Endothelial cell of umbilical vein (primary cell): ENCODE results near the gene RAPGEF3.

Experiments used
- EZH2 ChIP-seq: IDR thresholded peaks from 2 replicates; pipeline ENCODE4 v1.6.1; 2012; ENCODE audit warnings: borderline replicate concordance, low read depth, mild to moderate bottlenecking, moderate library complexity, low read length, inconsistent platforms; ENCODE audit not compliant: severe bottlenecking
- FOS ChIP-seq: IDR thresholded peaks from 2 replicates; pipeline ENCODE4 v1.6.1; 2011; ENCODE audit warnings: mild to moderate bottlenecking, low read length, moderate library complexity, borderline replicate concordance; ENCODE audit not compliant: insufficient read depth
- JUN ChIP-seq: IDR thresholded peaks from 2 replicates; pipeline ENCODE4 v1.6.1; 2011; ENCODE audit warnings: borderline replicate concordance, low read depth; ENCODE audit not compliant: insufficient read length, insufficient read depth
- POLR2A ChIP-seq: IDR thresholded peaks from 2 replicates; pipeline ENCODE4 v1.6.1; 2012; ENCODE audit warnings: low read depth, mild to moderate bottlenecking, control low read depth, low read length
- POLR2AphosphoS5 ChIP-seq: IDR thresholded peaks from 2 replicates; pipeline ENCODE4 v1.6.1; 2012; ENCODE audit warnings: low read depth, mild to moderate bottlenecking, control low read depth, low read length, moderate library complexity; ENCODE audit not compliant: insufficient read depth
- TF ChIP-seq, protein P1 (sequence below), 2 donors: IDR thresholded peaks; 1 replicate in 1 of 2; 2 replicates in 1 of 2; pipeline ENCODE4 v1.5.1; 2011; ENCODE audit warnings: low read length in 2 of 2, mild to moderate bottlenecking in 2 of 2, moderate library complexity in 2 of 2, control low read depth in 1 of 2, inconsistent platforms in 1 of 2, low read depth in 1 of 2; ENCODE audit not compliant: insufficient read depth in 1 of 2; ENCODE audit errors: extremely low read depth in 1 of 2
- TF ChIP-seq, protein P2 (sequence below): IDR thresholded peaks from 2 replicates; pipeline ENCODE4 v1.6.1; 2011; ENCODE audit not compliant: insufficient read depth, insufficient read length

DNA sequence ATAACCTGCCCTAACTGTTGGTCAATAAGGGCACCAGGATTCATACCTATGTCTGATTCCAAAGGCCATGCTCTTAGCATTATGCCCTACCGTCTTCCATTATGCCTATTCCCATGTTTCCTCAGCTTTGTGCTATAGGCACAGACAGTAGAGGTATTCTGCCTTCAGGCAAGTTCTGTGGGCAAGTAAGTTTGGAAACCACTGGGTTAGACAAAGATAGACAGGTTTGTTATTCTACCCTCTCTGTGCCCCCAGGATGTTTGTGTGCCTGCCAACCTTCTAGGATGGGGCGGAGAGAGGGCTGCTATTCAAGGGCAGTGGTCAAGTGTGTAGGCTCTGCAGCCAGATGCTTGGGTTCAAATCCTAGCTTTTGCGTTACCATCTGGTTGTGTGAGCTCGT lies 4.6 kb downstream of the RAPGEF3 start:
- TF ChIP-seq, protein P1, sequence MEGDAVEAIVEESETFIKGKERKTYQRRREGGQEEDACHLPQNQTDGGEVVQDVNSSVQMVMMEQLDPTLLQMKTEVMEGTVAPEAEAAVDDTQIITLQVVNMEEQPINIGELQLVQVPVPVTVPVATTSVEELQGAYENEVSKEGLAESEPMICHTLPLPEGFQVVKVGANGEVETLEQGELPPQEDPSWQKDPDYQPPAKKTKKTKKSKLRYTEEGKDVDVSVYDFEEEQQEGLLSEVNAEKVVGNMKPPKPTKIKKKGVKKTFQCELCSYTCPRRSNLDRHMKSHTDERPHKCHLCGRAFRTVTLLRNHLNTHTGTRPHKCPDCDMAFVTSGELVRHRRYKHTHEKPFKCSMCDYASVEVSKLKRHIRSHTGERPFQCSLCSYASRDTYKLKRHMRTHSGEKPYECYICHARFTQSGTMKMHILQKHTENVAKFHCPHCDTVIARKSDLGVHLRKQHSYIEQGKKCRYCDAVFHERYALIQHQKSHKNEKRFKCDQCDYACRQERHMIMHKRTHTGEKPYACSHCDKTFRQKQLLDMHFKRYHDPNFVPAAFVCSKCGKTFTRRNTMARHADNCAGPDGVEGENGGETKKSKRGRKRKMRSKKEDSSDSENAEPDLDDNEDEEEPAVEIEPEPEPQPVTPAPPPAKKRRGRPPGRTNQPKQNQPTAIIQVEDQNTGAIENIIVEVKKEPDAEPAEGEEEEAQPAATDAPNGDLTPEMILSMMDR (IDR thresholded peaks at IDR 0.05; ENCODE audit: extremely low read depth in 1 of 2, insufficient read depth in 1 of 2, low read depth in 1 of 2, low read length in 2 of 2): no peak
- TF ChIP-seq FOS (no peak), EZH2 (no peak), POLR2AphosphoS5 (no peak), POLR2A (no peak), JUN (no peak)
- TF ChIP-seq, protein P2, sequence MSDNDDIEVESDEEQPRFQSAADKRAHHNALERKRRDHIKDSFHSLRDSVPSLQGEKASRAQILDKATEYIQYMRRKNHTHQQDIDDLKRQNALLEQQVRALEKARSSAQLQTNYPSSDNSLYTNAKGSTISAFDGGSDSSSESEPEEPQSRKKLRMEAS: no peak
